ENCODE results near the gene RPGR.

The RPGR gene

GRCh38 chrX:38220024-38220414 is 107.3 kb downstream of the RPGR start:
- no peaks in the 10 kb centered on the region for H3K4me1 Mint-ChIP-seq (ENCODE audit: low read depth)
- H3K27ac Mint-ChIP-seq = no peak overlapping the region
- H3K36me3 Mint-ChIP-seq (ENCODE audit: low read depth) = no peaks in the 10 kb centered on the region
- H3K4me3 Mint-ChIP-seq = peak overlapping the region; percentile 52
- peaks cover 39% of the 10 kb centered on the region for H3K27me3 Mint-ChIP-seq
- H3K9me3 Mint-ChIP-seq = no peaks in the 10 kb centered on the region

Measured in stimulated activated naive CD8-positive, alpha-beta T cell treated with anti-CD3 and anti-CD28 coated beads, Interleukin-15, Interleukin-2, amounts not matched to agents 100 ng/mL and 50 ng/mL, for 24 hours (primary cell).